ENCODE measurements around the gene IL34. TPM values are rescaled to one million over a fixed set of nuclear protein-coding genes. Genes with fewer than 3 reads are reported as not detected.

Gene IL34
- total and polyA plus RNA-seq, 2 of the 13 experiments (the other 11 are each of a cell fraction or from before 2014, with no cell fraction given) = 1.2 to 1.3 TPM

GRCh38 chr16:70685061-70685937 is 38.9 kb downstream of the IL34 start (continued):
- no peak for TF ChIP-seq REST (IDR thresholded peaks at IDR 0.05; ENCODE audit: borderline replicate concordance in 1 of 2, low read depth in 1 of 2, low read length in 2 of 2)
- TF ChIP-seq ZBTB8A (CRISPR knock-in tag; IDR thresholded peaks at IDR 0.05; ENCODE audit: borderline replicate concordance, low read depth) = no peak
- no peak for TF ChIP-seq ZFP1 (CRISPR knock-in tag; IDR thresholded peaks at IDR 0.05)
- TF ChIP-seq POLR2A (IDR thresholded peaks at IDR 0.05; ENCODE audit: insufficient read depth in 1 of 2, low read depth in 2 of 2, low read length in 2 of 2) = no peak
- TF ChIP-seq, protein P1, sequence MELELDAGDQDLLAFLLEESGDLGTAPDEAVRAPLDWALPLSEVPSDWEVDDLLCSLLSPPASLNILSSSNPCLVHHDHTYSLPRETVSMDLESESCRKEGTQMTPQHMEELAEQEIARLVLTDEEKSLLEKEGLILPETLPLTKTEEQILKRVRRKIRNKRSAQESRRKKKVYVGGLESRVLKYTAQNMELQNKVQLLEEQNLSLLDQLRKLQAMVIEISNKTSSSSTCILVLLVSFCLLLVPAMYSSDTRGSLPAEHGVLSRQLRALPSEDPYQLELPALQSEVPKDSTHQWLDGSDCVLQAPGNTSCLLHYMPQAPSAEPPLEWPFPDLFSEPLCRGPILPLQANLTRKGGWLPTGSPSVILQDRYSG (CRISPR knock-in tag; IDR thresholded peaks at IDR 0.05) = no peak
- TF ChIP-seq, protein P2, sequence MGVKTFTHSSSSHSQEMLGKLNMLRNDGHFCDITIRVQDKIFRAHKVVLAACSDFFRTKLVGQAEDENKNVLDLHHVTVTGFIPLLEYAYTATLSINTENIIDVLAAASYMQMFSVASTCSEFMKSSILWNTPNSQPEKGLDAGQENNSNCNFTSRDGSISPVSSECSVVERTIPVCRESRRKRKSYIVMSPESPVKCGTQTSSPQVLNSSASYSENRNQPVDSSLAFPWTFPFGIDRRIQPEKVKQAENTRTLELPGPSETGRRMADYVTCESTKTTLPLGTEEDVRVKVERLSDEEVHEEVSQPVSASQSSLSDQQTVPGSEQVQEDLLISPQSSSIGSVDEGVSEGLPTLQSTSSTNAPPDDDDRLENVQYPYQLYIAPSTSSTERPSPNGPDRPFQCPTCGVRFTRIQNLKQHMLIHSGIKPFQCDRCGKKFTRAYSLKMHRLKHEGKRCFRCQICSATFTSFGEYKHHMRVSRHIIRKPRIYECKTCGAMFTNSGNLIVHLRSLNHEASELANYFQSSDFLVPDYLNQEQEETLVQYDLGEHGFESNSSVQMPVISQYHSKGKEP (CRISPR knock-in tag; IDR thresholded peaks at IDR 0.05) = 0 out of 2 replicates have a peak, but pooled peaks have one; percentile 37
- TF ChIP-seq ZNF207 (IDR thresholded peaks at IDR 0.05; ENCODE audit: borderline replicate concordance) = no peak
- TF ChIP-seq ZNF530 (CRISPR knock-in tag; IDR thresholded peaks at IDR 0.05; ENCODE audit: low read depth) = no peak
- TF ChIP-seq, protein P3, sequence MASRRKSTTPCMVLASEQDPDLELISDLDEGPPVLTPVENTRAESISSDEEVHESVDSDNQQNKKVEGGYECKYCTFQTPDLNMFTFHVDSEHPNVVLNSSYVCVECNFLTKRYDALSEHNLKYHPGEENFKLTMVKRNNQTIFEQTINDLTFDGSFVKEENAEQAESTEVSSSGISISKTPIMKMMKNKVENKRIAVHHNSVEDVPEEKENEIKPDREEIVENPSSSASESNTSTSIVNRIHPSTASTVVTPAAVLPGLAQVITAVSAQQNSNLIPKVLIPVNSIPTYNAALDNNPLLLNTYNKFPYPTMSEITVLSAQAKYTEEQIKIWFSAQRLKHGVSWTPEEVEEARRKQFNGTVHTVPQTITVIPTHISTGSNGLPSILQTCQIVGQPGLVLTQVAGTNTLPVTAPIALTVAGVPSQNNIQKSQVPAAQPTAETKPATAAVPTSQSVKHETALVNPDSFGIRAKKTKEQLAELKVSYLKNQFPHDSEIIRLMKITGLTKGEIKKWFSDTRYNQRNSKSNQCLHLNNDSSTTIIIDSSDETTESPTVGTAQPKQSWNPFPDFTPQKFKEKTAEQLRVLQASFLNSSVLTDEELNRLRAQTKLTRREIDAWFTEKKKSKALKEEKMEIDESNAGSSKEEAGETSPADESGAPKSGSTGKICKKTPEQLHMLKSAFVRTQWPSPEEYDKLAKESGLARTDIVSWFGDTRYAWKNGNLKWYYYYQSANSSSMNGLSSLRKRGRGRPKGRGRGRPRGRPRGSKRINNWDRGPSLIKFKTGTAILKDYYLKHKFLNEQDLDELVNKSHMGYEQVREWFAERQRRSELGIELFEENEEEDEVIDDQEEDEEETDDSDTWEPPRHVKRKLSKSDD (CRISPR knock-in tag; IDR thresholded peaks at IDR 0.05; ENCODE audit: low read depth) = no peak
- no peak for TF ChIP-seq ETV6 (CRISPR knock-in tag; conservative IDR thresholded peaks at IDR 0.05)
- no peak for TF ChIP-seq RFX1 (IDR thresholded peaks at IDR 0.05)
- TF ChIP-seq, protein P4, sequence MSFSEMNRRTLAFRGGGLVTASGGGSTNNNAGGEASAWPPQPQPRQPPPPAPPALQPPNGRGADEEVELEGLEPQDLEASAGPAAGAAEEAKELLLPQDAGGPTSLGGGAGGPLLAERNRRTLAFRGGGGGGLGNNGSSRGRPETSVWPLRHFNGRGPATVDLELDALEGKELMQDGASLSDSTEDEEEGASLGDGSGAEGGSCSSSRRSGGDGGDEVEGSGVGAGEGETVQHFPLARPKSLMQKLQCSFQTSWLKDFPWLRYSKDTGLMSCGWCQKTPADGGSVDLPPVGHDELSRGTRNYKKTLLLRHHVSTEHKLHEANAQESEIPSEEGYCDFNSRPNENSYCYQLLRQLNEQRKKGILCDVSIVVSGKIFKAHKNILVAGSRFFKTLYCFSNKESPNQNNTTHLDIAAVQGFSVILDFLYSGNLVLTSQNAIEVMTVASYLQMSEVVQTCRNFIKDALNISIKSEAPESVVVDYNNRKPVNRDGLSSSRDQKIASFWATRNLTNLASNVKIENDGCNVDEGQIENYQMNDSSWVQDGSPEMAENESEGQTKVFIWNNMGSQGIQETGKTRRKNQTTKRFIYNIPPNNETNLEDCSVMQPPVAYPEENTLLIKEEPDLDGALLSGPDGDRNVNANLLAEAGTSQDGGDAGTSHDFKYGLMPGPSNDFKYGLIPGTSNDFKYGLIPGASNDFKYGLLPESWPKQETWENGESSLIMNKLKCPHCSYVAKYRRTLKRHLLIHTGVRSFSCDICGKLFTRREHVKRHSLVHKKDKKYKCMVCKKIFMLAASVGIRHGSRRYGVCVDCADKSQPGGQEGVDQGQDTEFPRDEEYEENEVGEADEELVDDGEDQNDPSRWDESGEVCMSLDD (CRISPR knock-in tag; IDR thresholded peaks at IDR 0.05; ENCODE audit: borderline replicate concordance) = no peak
- TF ChIP-seq DNMT3B (CRISPR knock-in tag; conservative IDR thresholded peaks at IDR 0.05) = no peak
- TF ChIP-seq MAFF (IDR thresholded peaks at IDR 0.05; ENCODE audit: low read depth, low read length) = no peak
- no peak for TF ChIP-seq NCOA5 (CRISPR knock-in tag; IDR thresholded peaks at IDR 0.05)
- no peak for TF ChIP-seq ZNF160 (CRISPR knock-in tag; IDR thresholded peaks at IDR 0.05)
- TF ChIP-seq ZNF766 (CRISPR knock-in tag; IDR thresholded peaks at IDR 0.05; ENCODE audit: borderline replicate concordance) = no peak
- TF ChIP-seq SOX5 (CRISPR knock-in tag; IDR thresholded peaks at IDR 0.05; ENCODE audit: borderline replicate concordance) = no peak
